Neuronal stem cell (in vitro differentiated cells): Measurements from ENCODE around the gene ALPL.

Experiments
- DNase-seq: peaks from one replicate; pipeline ENCODE4 v3.0.0-alpha.2; 2013; ENCODE audit warnings: low spot score
- H2AFZ ChIP-seq: one replicate; pipeline ENCODE4 v1.6.1; 2013; ENCODE audit warnings: mild to moderate bottlenecking, low read length, inconsistent platforms
- H2AK5ac ChIP-seq: 2 replicates; pipeline ENCODE4 v1.6.1; 2013; ENCODE audit warnings: low read depth, mild to moderate bottlenecking, inconsistent platforms, low read length, moderate library complexity, mixed read lengths
- H2BK120ac ChIP-seq: 2 replicates; pipeline ENCODE4 v1.6.1; 2013; ENCODE audit warnings: low read depth, mild to moderate bottlenecking, inconsistent platforms, low read length, moderate library complexity, mixed read lengths
- H2BK12ac ChIP-seq: one replicate; pipeline ENCODE4 v1.6.1; 2013; ENCODE audit warnings: low read length, inconsistent platforms
- H2BK15ac ChIP-seq: 2 replicates; pipeline ENCODE4 v1.6.1; 2013; ENCODE audit warnings: mild to moderate bottlenecking, low read length, inconsistent platforms, mixed read lengths
- H2BK5ac ChIP-seq: one replicate; pipeline ENCODE4 v1.6.1; 2013; ENCODE audit warnings: inconsistent platforms, mild to moderate bottlenecking, low read length, moderate library complexity
- H3K14ac ChIP-seq: one replicate; pipeline ENCODE4 v1.6.1; 2013; ENCODE audit warnings: low read length, inconsistent platforms
- H3K18ac ChIP-seq: 2 replicates; pipeline ENCODE4 v1.6.1; 2013; ENCODE audit warnings: low read length, inconsistent platforms
- H3K23ac ChIP-seq: 2 replicates; pipeline ENCODE4 v1.6.1; 2013; ENCODE audit warnings: low read depth, mild to moderate bottlenecking, mixed read lengths, low read length, inconsistent platforms; ENCODE audit not compliant: poor library complexity
- H3K27ac ChIP-seq: replicated peaks from 3 replicates; pipeline ENCODE4 v1.5.1; 2013; ENCODE audit warnings: low read length, inconsistent platforms
- H3K27me3 ChIP-seq, 3 experiments: 2 replicates each; pipeline ENCODE4 v1.6.1; 2013; ENCODE audit warnings: low read length in 3 of 3, mild to moderate bottlenecking in 2 of 3, inconsistent platforms in 1 of 3, low read depth in 1 of 3, mixed read lengths in 1 of 3, moderate library complexity in 1 of 3; ENCODE audit not compliant: control insufficient read depth in 3 of 3, insufficient read depth in 3 of 3
- H3K36me3 ChIP-seq, 2 donors: replicated peaks in 1 of 2; 2 replicates each; pipeline ENCODE4 v1.6.1; 2013; ENCODE audit warnings: low read length in 2 of 2; ENCODE audit not compliant: control insufficient read depth in 2 of 2, insufficient read depth in 2 of 2
- H3K4ac ChIP-seq: 2 replicates; pipeline ENCODE4 v1.6.1; 2013; ENCODE audit warnings: inconsistent platforms, mild to moderate bottlenecking, low read length, moderate library complexity
- H3K4me1 ChIP-seq, 2 donors: 1 replicate in 1 of 2; 2 replicates in 1 of 2; pipeline ENCODE4 v1.6.1; 2013; ENCODE audit warnings: low read length in 2 of 2, low read depth in 1 of 2; ENCODE audit not compliant: control insufficient read depth in 2 of 2, insufficient read depth in 1 of 2
- H3K4me2 ChIP-seq: one replicate; pipeline ENCODE4 v1.6.1; 2013; ENCODE audit warnings: mild to moderate bottlenecking, low read length, inconsistent platforms; ENCODE audit not compliant: insufficient read depth, poor library complexity, severe bottlenecking
- H3K4me3 ChIP-seq, 2 donors: 2 replicates each; pipeline ENCODE4 v1.5.1; 2013; ENCODE audit warnings: low read length in 2 of 2, mild to moderate bottlenecking in 2 of 2, inconsistent platforms in 1 of 2, moderate library complexity in 1 of 2
- H3K79me1 ChIP-seq: one replicate; pipeline ENCODE4 v1.6.1; 2013; ENCODE audit warnings: low read depth, mild to moderate bottlenecking, inconsistent platforms, low read length, moderate library complexity
- H3K9ac ChIP-seq: one replicate; pipeline ENCODE4 v1.6.1; 2013; ENCODE audit warnings: mild to moderate bottlenecking, low read depth, low read length, inconsistent platforms; ENCODE audit not compliant: poor library complexity
- H3K9me3 ChIP-seq, 2 donors: replicated peaks in 1 of 2; 2 replicates each; pipeline versions ENCODE3 to v1.6.1; 2013; ENCODE audit warnings: low read length in 2 of 2, mild to moderate bottlenecking in 2 of 2, inconsistent platforms in 1 of 2, low read depth in 1 of 2, mixed read lengths in 1 of 2, moderate library complexity in 1 of 2; ENCODE audit not compliant: control insufficient read depth in 2 of 2, insufficient read depth in 1 of 2
- H4K8ac ChIP-seq: one replicate; pipeline ENCODE4 v1.6.1; 2013; ENCODE audit warnings: low read depth, mild to moderate bottlenecking, inconsistent platforms, low read length, moderate library complexity
- H4K91ac ChIP-seq: one replicate; pipeline ENCODE4 v1.6.1; 2013; ENCODE audit warnings: low read length, low read depth, mild to moderate bottlenecking, inconsistent platforms; ENCODE audit not compliant: poor library complexity
- WGBS, 2 donors: extraction: QIAGEN DNeasy Blood & Tissue Kit; methylation state at CpG; one replicate each; pipeline ENCODE4 v1.1.7; 2013; ENCODE audit warnings: missing lambda C conversion rate in 2 of 2, mixed read lengths in 1 of 2; ENCODE audit not compliant: insufficient read length in 2 of 2, insufficient replicate concordance in 1 of 2; ENCODE audit errors: extremely low coverage in 2 of 2; 5-methylcytosine and 5-hydroxymethylcytosine counted together

ALPL gene

GRCh38 chr1:21576031-21576797 is 67.0 kb downstream of the ALPL start:
- Histone ChIP-seq H4K91ac (no peak overlapping the region), H3K4me3 (no peak overlapping the region), H2AFZ (no peak overlapping the region), H3K27me3 (peaks cover 0 to 8% (median 0%) of the 10 kb centered on the region in 3 experiments), H3K9me3 (no peaks in the 10 kb centered on the region), H3K23ac (no peak overlapping the region), H3K4me1 (peaks cover 10 to 19% of the 10 kb centered on the region in 2 donors), H3K18ac (no peak overlapping the region), H4K8ac (no peak overlapping the region), H3K4ac (no peak overlapping the region), H3K14ac (no peak overlapping the region), H3K4me2 (no peak overlapping the region), H2BK5ac (peak overlapping the region; percentile 63), H3K27ac (no peak overlapping the region), H3K9ac (no peak overlapping the region), H3K79me1 (no peaks in the 10 kb centered on the region), H2AK5ac (no peak overlapping the region), H3K36me3 (peaks cover 0 to 5% of the 10 kb centered on the region in 2 donors), H2BK120ac (no peak overlapping the region), H2BK12ac (no peak overlapping the region), H2BK15ac (peak overlapping the region; percentile 84)
- DNase-seq, result no peak
- no CpG with 5 or more reads among the region's 7 CpGs for WGBS, 2 donors

- Histone ChIP-seq H3K36me3 (peaks cover 0 to 5% of the 10 kb centered on the region in 2 donors), H3K27ac (no peak overlapping the region), H2AK5ac (no peak overlapping the region), H3K4me3 (no peak overlapping the region), H3K4me2 (no peak overlapping the region), H2BK5ac (no peak overlapping the region), H3K14ac (no peak overlapping the region), H2BK120ac (no peak overlapping the region), H3K4ac (no peak overlapping the region), H4K8ac (no peak overlapping the region), H3K9me3 (no peaks in the 10 kb centered on the region), H4K91ac (no peak overlapping the region), H3K79me1 (no peaks in the 10 kb centered on the region), H3K4me1 (peaks cover 10 to 19% of the 10 kb centered on the region in 2 donors), H2BK12ac (no peak overlapping the region), H3K18ac (no peak overlapping the region), H2BK15ac (no peak overlapping the region), H3K23ac (peak overlapping the region; percentile 98), H2AFZ (no peak overlapping the region), H3K27me3 (peaks cover 0 to 8% (median 0%) of the 10 kb centered on the region in 3 experiments), H3K9ac (no peak overlapping the region)
- DNase-seq, result no peak
- no CpG with 5 or more reads among the region's 5 CpGs for WGBS, 2 donors
These were observed 67.6 kb downstream of the ALPL start for GRCh38 chr1:21576798-21577187.

- Histone ChIP-seq H3K27me3 (peaks cover 0 to 8% (median 0%) of the 10 kb centered on the region in 3 experiments), H3K18ac (peak overlapping the region; percentile 39), H3K9me3 (no peaks in the 10 kb centered on the region), H3K14ac (peak overlapping the region; percentile 75), H4K8ac (peak overlapping the region; percentile 75), H3K4ac (peak overlapping the region; percentile 94), H3K79me1 (no peaks in the 10 kb centered on the region), H2AFZ (no peak overlapping the region), H3K23ac (peak overlapping the region; percentile 98), H4K91ac (no peak overlapping the region), H3K4me2 (no peak overlapping the region), H2BK120ac (no peak overlapping the region), H2BK12ac (peak overlapping the region; percentile 88), H2BK5ac (no peak overlapping the region), H2BK15ac (no peak overlapping the region), H3K4me1 (peaks cover 10 to 19% of the 10 kb centered on the region in 2 donors), H3K9ac (peak overlapping the region; percentile 30), H3K36me3 (peaks cover 0 to 4% of the 10 kb centered on the region in 2 donors), H3K4me3 (no peak overlapping the region), H3K27ac (no peak overlapping the region), H2AK5ac (peak overlapping the region; percentile 66)
- DNase-seq, result no peak
- WGBS, 2 donors, result no CpG with 5 or more reads among the region's 26 CpGs
These were observed 68.1 kb downstream of the ALPL start for GRCh38 chr1:21577324-21577723.

- Histone ChIP-seq H4K91ac (no peak overlapping the region), H2BK5ac (no peak overlapping the region), H3K9ac (no peak overlapping the region), H3K4me2 (peak overlapping the region; percentile 3), H3K18ac (peak overlapping the region; percentile 51), H2BK12ac (peak overlapping the region; percentile 66), H3K4me3 (no peak overlapping the region), H3K14ac (no peak overlapping the region), H3K79me1 (no peaks in the 10 kb centered on the region), H2BK15ac (no peak overlapping the region), H3K23ac (no peak overlapping the region), H3K9me3 (no peaks in the 10 kb centered on the region), H3K4me1 (peaks cover 10 to 19% of the 10 kb centered on the region in 2 donors), H3K27me3 (peaks cover 0 to 8% (median 0%) of the 10 kb centered on the region in 3 experiments), H2BK120ac (no peak overlapping the region), H2AFZ (no peak overlapping the region), H2AK5ac (peak overlapping the region; percentile 66), H3K36me3 (no peaks in the 10 kb centered on the region), H3K4ac (no peak overlapping the region), H4K8ac (no peak overlapping the region), H3K27ac (no peak overlapping the region)
- WGBS, 2 donors, result no CpG with 5 or more reads among the region's 9 CpGs
- no peak for DNase-seq
These were observed 68.7 kb downstream of the ALPL start for GRCh38 chr1:21577933-21578332.
